HFF-Myc (cell line): ENCODE results near the gene DDX27.

Experiments
- DNase-seq: peaks from one replicate; pipeline ENCODE4 v3.0.0-alpha.2; 2011; ENCODE audit warnings: low read depth; ENCODE audit errors: extremely low read depth
- H3K4me3 ChIP-seq: replicated peaks from 2 replicates; pipeline ENCODE4 v1.5.1; 2011; ENCODE audit warnings: low read depth, mild to moderate bottlenecking, control low read depth, low read length
- CTCF ChIP-seq: IDR thresholded peaks from 2 replicates; pipeline ENCODE4 v1.5.1; 2012; ENCODE audit warnings: mild to moderate bottlenecking, low read depth, low read length, control low read depth; ENCODE audit errors: missing control alignments

DDX27 gene

DNA sequence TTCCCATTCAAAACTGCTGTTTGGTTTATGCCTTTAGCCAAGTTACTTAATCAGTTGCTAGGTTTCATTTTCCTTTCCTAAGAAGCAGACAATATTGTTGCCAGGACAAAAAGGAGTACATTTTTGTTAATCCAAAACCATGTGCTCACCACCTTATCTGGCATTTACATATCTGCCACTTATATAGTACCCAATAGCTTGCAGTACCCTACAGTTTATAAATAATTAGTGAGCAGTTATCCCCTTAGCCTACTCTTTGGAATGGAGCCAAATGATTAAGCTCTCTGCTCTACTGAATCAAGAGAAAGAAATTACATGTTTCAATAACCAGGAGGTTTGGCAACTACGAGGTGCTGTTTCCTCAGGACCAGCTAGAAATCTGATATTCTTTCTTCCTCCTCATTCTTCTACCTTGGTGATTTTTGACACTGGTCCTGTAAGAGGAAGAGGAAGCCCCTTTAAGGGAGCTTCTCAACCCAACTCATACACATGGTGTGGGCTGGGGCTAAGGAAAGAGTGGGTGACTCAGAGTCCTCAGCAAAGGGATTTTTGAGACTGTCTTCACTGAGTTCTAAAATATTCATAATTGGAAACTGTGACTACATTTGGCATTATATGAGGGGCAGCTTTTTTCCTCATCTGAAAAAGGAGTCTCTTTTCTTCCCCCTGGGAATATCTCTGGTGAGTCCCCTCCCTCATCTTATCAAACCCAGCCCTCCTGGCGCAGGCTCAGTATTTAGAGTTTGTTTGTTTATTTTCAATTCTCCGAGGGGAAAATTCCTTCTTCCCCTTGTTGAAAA, 57.1 kb downstream of the DDX27 start:
- peak overlapping the region; percentile 99 for H3K4me3 ChIP-seq
- TF ChIP-seq CTCF = no peak
- no peak for DNase-seq

GRCh38 chr20:49276961-49277785, 58.0 kb downstream of the DDX27 start:
- H3K4me3 ChIP-seq = peak overlapping the region; percentile 99
- no peak for DNase-seq

DNA sequence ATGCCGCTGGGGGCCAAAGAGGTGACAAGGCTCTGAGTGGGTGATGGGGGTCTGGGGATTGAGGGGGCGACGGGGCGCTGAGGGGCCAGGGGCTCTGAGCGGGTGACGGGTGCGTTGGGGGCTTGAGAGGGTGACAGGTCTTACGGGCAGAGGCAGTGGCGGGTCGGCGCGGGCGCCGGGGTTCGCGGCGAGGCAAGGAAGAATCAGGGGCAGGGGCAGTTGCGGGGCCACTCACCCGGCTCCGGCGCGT, 58.5 kb downstream of the DDX27 start:
- no peak for DNase-seq
- H3K4me3 ChIP-seq = peak overlapping the region; percentile 99
- no peak for TF ChIP-seq CTCF

More at GRCh38 chr20:49276961-49277785, 58.0 kb downstream of the DDX27 start:
- no peak for TF ChIP-seq CTCF

DNA sequence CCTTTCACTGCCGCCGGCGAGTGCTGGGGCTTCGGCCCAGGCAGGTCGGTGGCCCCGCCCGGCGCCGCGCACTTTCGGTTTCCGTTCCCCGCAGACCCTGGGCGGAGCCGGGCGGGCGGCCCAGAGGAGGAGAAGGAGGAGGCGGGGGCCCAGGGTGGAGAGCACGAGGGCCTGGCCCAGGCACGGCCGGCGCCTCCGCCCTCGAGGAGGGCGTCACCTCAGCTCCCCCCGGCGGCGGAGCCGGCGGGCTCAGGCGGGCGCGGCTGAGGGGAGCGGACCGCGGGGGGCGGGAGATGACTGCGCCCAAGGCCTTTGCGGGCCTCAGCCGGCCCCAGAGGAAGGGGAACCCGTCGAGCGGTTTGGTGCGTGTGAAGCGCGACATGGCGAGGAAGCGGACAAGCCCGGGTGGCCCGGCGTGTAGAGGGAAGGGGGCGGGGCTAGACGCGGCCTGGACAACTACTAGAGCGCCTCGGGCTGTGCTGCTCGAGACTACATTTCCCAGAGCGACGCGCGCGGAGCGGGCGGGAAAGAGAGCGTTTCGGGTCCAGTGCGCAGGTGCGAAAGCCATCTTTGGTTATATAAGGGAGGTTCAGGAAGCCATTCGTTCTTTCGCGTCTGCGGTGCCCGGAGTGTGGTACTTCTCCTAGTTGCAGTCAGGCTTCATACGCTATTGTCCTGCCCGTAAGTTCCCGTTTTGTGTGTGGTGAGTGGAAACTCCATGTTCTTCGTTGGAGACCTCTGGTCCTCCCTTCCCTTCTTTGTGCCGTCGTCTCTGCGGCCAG, 59.0 kb downstream of the DDX27 start, which contains the start of gene ZNFX1:
ZNFX1 (minus strand) TSS at position 22 of the 782 bp plus-strand sequence. CDS start 2,218 bp downstream, outside the sequence.
- DNase-seq = peak; percentile 94
- H3K4me3 ChIP-seq = peak within 1 kb of the TSS; percentile 99
- no peak for TF ChIP-seq CTCF

DNA sequence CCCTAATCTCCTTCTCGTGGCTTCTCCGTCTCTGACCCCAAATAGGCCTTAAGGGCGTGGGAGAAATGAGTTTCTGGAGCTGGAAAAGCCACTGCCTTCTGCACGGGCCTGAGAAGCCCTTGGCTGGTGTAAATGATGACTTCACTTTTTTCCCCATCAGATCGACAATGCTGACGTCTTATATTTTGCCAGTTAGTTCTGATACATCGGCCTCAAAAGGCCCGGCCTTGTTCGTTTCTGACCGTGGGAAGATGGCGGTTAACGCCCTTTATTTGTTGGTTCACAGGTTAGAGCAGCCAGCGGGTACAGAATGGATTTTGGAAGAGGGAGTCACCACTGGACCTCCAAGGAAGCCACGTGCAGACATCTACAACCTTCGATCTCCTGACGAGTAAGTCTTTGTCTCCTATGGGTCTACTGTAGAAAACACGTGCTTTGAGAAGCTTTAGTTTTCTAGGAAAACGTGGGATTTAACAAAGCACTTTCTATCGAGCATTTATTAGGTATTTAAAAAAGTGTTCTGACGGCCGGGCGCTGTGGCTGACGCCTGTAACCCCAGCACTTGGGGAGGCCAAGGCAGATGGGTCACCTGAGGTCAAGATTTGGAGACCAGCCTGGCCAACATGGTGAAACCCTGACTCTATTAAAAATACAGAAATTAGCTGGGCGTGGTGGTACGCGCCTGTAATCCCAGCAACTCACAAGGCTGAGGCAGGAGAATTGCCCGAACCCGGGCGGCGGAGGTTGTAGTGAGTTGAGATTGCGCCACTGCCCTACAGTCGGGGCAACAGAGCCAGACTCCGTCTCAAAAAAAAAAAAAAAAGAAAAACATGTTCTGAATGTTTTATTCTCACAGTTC, 59.8 kb downstream of the DDX27 start:
- no peak for DNase-seq
- H3K4me3 ChIP-seq = peak overlapping the region; percentile 99
- no peak for TF ChIP-seq CTCF
